Stimulated activated CD8-positive, alpha-beta memory T cell treated with anti-CD3 and anti-CD28 coated beads, Interleukin-12 subunit alpha, Interleukin-12 subunit beta, amount 100 ng/mL, for 1 hour (primary cell): ENCODE measurements around the gene RASSF1.

Experiments
- DNase-seq: peaks from one replicate; pipeline ENCODE4 v3.0.0-alpha.2; 2020; ENCODE audit warnings: low read depth

RASSF1 gene

GRCh38 chr3:50340448-50341329 lies at the start of gene RASSF1:
Gene RASSF1, minus strand, starts transcription at chr3:50340836. Its CDS starts 31 bp downstream, at chr3:50340805.
- no peak for DNase-seq

GRCh38 chr3:50389414-50389767 lies 48.8 kb upstream of the RASSF1 start:
- DNase-seq: no peak

GRCh38 chr3:50388720-50389413 lies 48.2 kb upstream of the RASSF1 start:
- no peak for DNase-seq

GRCh38 chr3:50388016-50388719 lies 47.5 kb upstream of the RASSF1 start:
- no peak for DNase-seq

GRCh38 chr3:50385754-50386153 lies 45.1 kb upstream of the RASSF1 start:
- no peak for DNase-seq

- no peak for DNase-seq
Observed at GRCh38 chr3:50383750-50384149, 43.1 kb upstream of the RASSF1 start.

- no peak for DNase-seq
Observed at GRCh38 chr3:50382722-50383121, 42.1 kb upstream of the RASSF1 start.

- no peak for DNase-seq
Observed at GRCh38 chr3:50381383-50381782, 40.7 kb upstream of the RASSF1 start.

- no peak for DNase-seq
Observed at GRCh38 chr3:50380405-50381085, 39.9 kb upstream of the RASSF1 start.

- no peak for DNase-seq
Observed at GRCh38 chr3:50378757-50379156, 38.1 kb upstream of the RASSF1 start.

GRCh38 chr3:50378024-50378423 lies 37.4 kb upstream of the RASSF1 start:
- DNase-seq: no peak

GRCh38 chr3:50375258-50375931 lies 34.8 kb upstream of the RASSF1 start:
- DNase-seq: no peak

- DNase-seq: no peak
Observed at GRCh38 chr3:50374363-50375257, 34.0 kb upstream of the RASSF1 start.

- no peak for DNase-seq
Observed at GRCh38 chr3:50373146-50374051, 32.8 kb upstream of the RASSF1 start.

- no peak for DNase-seq
Observed at GRCh38 chr3:50372349-50372748, 31.7 kb upstream of the RASSF1 start.

GRCh38 chr3:50371133-50371685 lies 30.6 kb upstream of the RASSF1 start:
- no peak for DNase-seq

- no peak for DNase-seq
Observed at GRCh38 chr3:50370594-50370993, 30.0 kb upstream of the RASSF1 start.

- no peak for DNase-seq
Observed at GRCh38 chr3:50369012-50369670, 28.5 kb upstream of the RASSF1 start.

GRCh38 chr3:50365842-50366220 lies 25.2 kb upstream of the RASSF1 start:
- DNase-seq: no peak
